ENCODE data around the gene SNTB2.
"Not testable (repeated sequence)": the region's sequence is repeated elsewhere in the genome, so short reads cannot be mapped to it uniquely, and the experiment has no call there.

GRCh38 chr16:69149621-69150020 is 37.3 kb upstream of the SNTB2 start:
- not testable (repeated sequence) for TF ChIP-seq POLR2A (IDR thresholded peaks at IDR 0.05; ENCODE audit: low read depth, low read length); CTCF (conservative IDR thresholded peaks at IDR 0.05; ENCODE audit: low read depth, low read length); FOS (IDR thresholded peaks at IDR 0.05; ENCODE audit: low read depth, low read length); NFE2L2 (IDR thresholded peaks at IDR 0.05; ENCODE audit: low read depth, low read length); MXI1 (IDR thresholded peaks at IDR 0.05; ENCODE audit: borderline replicate concordance, low read depth, low read length); MAFK (IDR thresholded peaks at IDR 0.05; ENCODE audit: low read depth, low read length); RFX5 (IDR thresholded peaks at IDR 0.05; ENCODE audit: low read depth, low read length)

Data from IMR-90 (cell line).